Neural progenitor cell (in vitro differentiated cells): ENCODE data around the gene DTX4.

Experiments used
- EZH2 ChIP-seq: fragments of 200-600 bp; sonication (generic); IDR thresholded peaks from 2 replicates; pipeline ENCODE4 v1.6.1; 2017; ENCODE audit warnings: antibody characterized with exemption, mild to moderate bottlenecking, moderate library complexity
- EZH2phosphoT487 ChIP-seq: fragments of 200-600 bp; sonication (generic); IDR thresholded peaks from 2 replicates; pipeline ENCODE4 v1.6.1; 2017; ENCODE audit warnings: antibody characterized with exemption
- TF ChIP-seq, protein P1 (sequence below): fragments of 200-600 bp; sonication (generic); IDR thresholded peaks from 2 replicates; pipeline ENCODE4 v1.5.1; 2017; ENCODE audit warnings: antibody characterized with exemption, mild to moderate bottlenecking

DNA sequence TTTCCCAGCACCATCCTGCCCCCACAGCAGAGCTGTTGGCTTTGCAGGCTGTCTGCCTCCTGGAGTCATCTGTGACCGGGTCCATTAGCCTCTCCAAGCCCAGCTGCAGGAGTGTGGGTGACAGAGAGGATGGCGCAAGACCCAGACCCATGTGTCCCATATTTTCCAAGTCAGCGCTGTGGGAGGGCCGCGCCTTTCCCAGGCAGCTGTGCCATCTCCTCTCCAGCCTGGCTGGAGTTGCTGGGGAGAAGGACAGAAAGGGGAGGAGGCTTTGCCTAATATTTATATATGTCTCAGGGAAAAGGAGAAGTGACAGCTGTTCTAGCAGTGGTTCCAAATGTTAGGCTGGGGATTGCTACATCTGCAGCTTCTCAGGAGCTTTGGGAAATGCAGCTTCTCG, 15.7 kb downstream of the DTX4 start:
- TF ChIP-seq, protein P1, sequence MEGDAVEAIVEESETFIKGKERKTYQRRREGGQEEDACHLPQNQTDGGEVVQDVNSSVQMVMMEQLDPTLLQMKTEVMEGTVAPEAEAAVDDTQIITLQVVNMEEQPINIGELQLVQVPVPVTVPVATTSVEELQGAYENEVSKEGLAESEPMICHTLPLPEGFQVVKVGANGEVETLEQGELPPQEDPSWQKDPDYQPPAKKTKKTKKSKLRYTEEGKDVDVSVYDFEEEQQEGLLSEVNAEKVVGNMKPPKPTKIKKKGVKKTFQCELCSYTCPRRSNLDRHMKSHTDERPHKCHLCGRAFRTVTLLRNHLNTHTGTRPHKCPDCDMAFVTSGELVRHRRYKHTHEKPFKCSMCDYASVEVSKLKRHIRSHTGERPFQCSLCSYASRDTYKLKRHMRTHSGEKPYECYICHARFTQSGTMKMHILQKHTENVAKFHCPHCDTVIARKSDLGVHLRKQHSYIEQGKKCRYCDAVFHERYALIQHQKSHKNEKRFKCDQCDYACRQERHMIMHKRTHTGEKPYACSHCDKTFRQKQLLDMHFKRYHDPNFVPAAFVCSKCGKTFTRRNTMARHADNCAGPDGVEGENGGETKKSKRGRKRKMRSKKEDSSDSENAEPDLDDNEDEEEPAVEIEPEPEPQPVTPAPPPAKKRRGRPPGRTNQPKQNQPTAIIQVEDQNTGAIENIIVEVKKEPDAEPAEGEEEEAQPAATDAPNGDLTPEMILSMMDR, result no peak
- no peak for TF ChIP-seq EZH2phosphoT487
- no peak for TF ChIP-seq EZH2
